GM12878 (cell line): ENCODE results near the gene C12orf56.

Experiments
- CHD2 ChIP-seq: IDR thresholded peaks from 2 replicates; pipeline ENCODE4 v1.6.1; 2011; ENCODE audit warnings: low read depth, low read length, improper control_type of control experiment, borderline replicate concordance
- FOXM1 ChIP-seq: IDR thresholded peaks from 2 replicates; pipeline ENCODE4 v1.6.1; 2012; ENCODE audit warnings: low read depth, mild to moderate bottlenecking, inconsistent platforms, low read length, moderate library complexity
- MXI1 ChIP-seq: fragments of 150-350 bp; IDR thresholded peaks from 2 replicates; pipeline ENCODE4 v1.6.1; 2011; ENCODE audit warnings: low read depth, mild to moderate bottlenecking, inconsistent platforms, low read length, improper control_type of control experiment
- POLR2AphosphoS5 ChIP-seq: IDR thresholded peaks from 2 replicates; pipeline ENCODE4 v1.6.1; 2011; ENCODE audit warnings: mild to moderate bottlenecking, low read length, inconsistent platforms
- RBBP5 ChIP-seq: fragments of 200-600 bp; sonication (generic); conservative IDR thresholded peaks from 2 replicates; pipeline ENCODE4 v1.6.1; 2016
- SMC3 ChIP-seq: IDR thresholded peaks from 2 replicates; pipeline ENCODE4 v1.6.1; 2011; ENCODE audit warnings: low read length, improper control_type of control experiment, borderline replicate concordance
- STAT1 ChIP-seq: fragments of 450-650 bp; conservative IDR thresholded peaks from 2 replicates; pipeline ENCODE4 v1.6.1; 2014; ENCODE audit warnings: antibody characterized with exemption, mild to moderate bottlenecking
- SUZ12 ChIP-seq: fragments of 200-600 bp; sonication (generic); IDR thresholded peaks from one replicate; pipeline ENCODE4 v1.6.1; 2018; ENCODE audit warnings: antibody characterized with exemption, mild to moderate bottlenecking; ENCODE audit not compliant: unreplicated experiment
- TF ChIP-seq, protein P1 (sequence below): IDR thresholded peaks from 2 replicates; pipeline ENCODE4 v1.6.1; 2012; ENCODE audit warnings: low read depth, low read length, improper control_type of control experiment
- TF ChIP-seq, protein P2 (sequence below), 3 experiments: IDR thresholded peaks in 2 of 3; conservative IDR thresholded peaks in 1 of 3; 2 replicates each; pipeline ENCODE4 v1.5.1; 2011; ENCODE audit warnings: low read depth in 3 of 3, low read length in 3 of 3, mild to moderate bottlenecking in 3 of 3, control low read depth in 2 of 3, moderate library complexity in 2 of 3, inconsistent platforms in 1 of 3, mixed read lengths in 1 of 3; ENCODE audit not compliant: control insufficient read depth in 2 of 3, insufficient read depth in 1 of 3; ENCODE audit errors: extremely low read depth in 1 of 3
- TF ChIP-seq, protein P3 (sequence below): IDR thresholded peaks from 2 replicates; pipeline ENCODE4 v1.6.1; 2012; ENCODE audit warnings: mild to moderate bottlenecking, low read depth, low read length

DNA sequence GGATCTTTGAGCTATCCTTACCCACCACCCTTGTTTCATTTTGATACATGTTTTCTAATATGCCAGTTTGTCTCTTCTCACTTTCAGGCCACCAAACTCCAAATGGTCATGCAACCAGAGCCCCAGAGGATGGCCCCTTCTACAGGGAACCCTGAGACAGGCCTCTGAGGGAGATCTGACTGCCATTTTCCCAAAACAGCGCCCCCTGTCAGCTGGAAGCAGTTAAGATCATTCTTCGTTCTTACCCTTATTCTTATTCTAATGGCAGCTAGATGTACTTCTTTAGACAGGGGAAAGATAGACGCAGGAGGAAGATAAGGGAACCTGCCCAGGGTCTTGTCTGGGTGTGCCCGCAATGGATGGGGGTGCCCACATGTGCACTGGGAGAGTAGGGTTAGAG, 38.4 kb downstream of the C12orf56 start:
- TF ChIP-seq MXI1: no peak
- TF ChIP-seq, protein P1, sequence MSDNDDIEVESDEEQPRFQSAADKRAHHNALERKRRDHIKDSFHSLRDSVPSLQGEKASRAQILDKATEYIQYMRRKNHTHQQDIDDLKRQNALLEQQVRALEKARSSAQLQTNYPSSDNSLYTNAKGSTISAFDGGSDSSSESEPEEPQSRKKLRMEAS: no peak
- TF ChIP-seq STAT1: no peak
- TF ChIP-seq, protein P2, sequence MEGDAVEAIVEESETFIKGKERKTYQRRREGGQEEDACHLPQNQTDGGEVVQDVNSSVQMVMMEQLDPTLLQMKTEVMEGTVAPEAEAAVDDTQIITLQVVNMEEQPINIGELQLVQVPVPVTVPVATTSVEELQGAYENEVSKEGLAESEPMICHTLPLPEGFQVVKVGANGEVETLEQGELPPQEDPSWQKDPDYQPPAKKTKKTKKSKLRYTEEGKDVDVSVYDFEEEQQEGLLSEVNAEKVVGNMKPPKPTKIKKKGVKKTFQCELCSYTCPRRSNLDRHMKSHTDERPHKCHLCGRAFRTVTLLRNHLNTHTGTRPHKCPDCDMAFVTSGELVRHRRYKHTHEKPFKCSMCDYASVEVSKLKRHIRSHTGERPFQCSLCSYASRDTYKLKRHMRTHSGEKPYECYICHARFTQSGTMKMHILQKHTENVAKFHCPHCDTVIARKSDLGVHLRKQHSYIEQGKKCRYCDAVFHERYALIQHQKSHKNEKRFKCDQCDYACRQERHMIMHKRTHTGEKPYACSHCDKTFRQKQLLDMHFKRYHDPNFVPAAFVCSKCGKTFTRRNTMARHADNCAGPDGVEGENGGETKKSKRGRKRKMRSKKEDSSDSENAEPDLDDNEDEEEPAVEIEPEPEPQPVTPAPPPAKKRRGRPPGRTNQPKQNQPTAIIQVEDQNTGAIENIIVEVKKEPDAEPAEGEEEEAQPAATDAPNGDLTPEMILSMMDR (IDR thresholded peaks at IDR 0.05 in 2 of 3, conservative IDR thresholded peaks at IDR 0.05 in 1 of 3; ENCODE audit: control insufficient read depth in 2 of 3, extremely low read depth in 1 of 3, insufficient read depth in 1 of 3, low read depth in 3 of 3, low read length in 3 of 3): 0 out of 6 replicates have a peak, but pooled peaks of 1 of the 3 experiments have one; percentile 8
- no peak for TF ChIP-seq SUZ12
- TF ChIP-seq FOXM1: no peak
- no peak for TF ChIP-seq RBBP5
- no peak for TF ChIP-seq POLR2AphosphoS5
- TF ChIP-seq CHD2: no peak
- TF ChIP-seq, protein P3, sequence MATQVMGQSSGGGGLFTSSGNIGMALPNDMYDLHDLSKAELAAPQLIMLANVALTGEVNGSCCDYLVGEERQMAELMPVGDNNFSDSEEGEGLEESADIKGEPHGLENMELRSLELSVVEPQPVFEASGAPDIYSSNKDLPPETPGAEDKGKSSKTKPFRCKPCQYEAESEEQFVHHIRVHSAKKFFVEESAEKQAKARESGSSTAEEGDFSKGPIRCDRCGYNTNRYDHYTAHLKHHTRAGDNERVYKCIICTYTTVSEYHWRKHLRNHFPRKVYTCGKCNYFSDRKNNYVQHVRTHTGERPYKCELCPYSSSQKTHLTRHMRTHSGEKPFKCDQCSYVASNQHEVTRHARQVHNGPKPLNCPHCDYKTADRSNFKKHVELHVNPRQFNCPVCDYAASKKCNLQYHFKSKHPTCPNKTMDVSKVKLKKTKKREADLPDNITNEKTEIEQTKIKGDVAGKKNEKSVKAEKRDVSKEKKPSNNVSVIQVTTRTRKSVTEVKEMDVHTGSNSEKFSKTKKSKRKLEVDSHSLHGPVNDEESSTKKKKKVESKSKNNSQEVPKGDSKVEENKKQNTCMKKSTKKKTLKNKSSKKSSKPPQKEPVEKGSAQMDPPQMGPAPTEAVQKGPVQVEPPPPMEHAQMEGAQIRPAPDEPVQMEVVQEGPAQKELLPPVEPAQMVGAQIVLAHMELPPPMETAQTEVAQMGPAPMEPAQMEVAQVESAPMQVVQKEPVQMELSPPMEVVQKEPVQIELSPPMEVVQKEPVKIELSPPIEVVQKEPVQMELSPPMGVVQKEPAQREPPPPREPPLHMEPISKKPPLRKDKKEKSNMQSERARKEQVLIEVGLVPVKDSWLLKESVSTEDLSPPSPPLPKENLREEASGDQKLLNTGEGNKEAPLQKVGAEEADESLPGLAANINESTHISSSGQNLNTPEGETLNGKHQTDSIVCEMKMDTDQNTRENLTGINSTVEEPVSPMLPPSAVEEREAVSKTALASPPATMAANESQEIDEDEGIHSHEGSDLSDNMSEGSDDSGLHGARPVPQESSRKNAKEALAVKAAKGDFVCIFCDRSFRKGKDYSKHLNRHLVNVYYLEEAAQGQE: no peak
- TF ChIP-seq SMC3: no peak
